Mesenchymal stem cell (in vitro differentiated cells and primary cell): ENCODE results near the gene ZFHX3.

Source experiments
- DNase-seq: peaks from one replicate; pipeline ENCODE4 v3.0.0-alpha.2; 2013
- H2AFZ ChIP-seq: one replicate; pipeline ENCODE4 v1.6.1; 2013; ENCODE audit warnings: low read depth, mild to moderate bottlenecking, control low read depth, inconsistent platforms, low read length, moderate library complexity
- H2AK5ac ChIP-seq: 2 replicates; pipeline ENCODE4 v1.6.1; 2013; ENCODE audit warnings: low read length, moderate library complexity, mild to moderate bottlenecking, inconsistent platforms; ENCODE audit not compliant: severe bottlenecking
- H2BK120ac ChIP-seq: one replicate; pipeline ENCODE4 v1.6.1; 2013; ENCODE audit warnings: low read depth, mild to moderate bottlenecking, inconsistent platforms, low read length, moderate library complexity
- H2BK12ac ChIP-seq, 2 experiments: one replicate each; pipeline ENCODE4 v1.6.1; 2013; ENCODE audit warnings: inconsistent platforms in 2 of 2, low read length in 2 of 2, mild to moderate bottlenecking in 2 of 2, moderate library complexity in 2 of 2, control low read depth in 1 of 2
- H2BK15ac ChIP-seq: one replicate; pipeline ENCODE4 v1.6.1; 2013; ENCODE audit warnings: mild to moderate bottlenecking, low read depth, inconsistent platforms; ENCODE audit not compliant: poor library complexity, severe bottlenecking
- H2BK5ac ChIP-seq: 2 replicates; pipeline ENCODE4 v1.6.1; 2013; ENCODE audit warnings: low read depth, mild to moderate bottlenecking, low read length, control low read depth, inconsistent platforms; ENCODE audit not compliant: poor library complexity, severe bottlenecking
- H3K14ac ChIP-seq, 2 experiments: one replicate each; pipeline ENCODE4 v1.6.1; 2013; ENCODE audit warnings: inconsistent platforms in 2 of 2, low read length in 2 of 2, control low read depth in 1 of 2, mild to moderate bottlenecking in 1 of 2, moderate library complexity in 1 of 2
- H3K18ac ChIP-seq, 2 experiments: one replicate each; pipeline ENCODE4 v1.6.1; 2013; ENCODE audit warnings: inconsistent platforms in 2 of 2, low read length in 2 of 2, control low read depth in 1 of 2, low read depth in 1 of 2, mild to moderate bottlenecking in 1 of 2
- H3K23ac ChIP-seq, 2 experiments: one replicate each; pipeline ENCODE4 v1.6.1; 2013; ENCODE audit warnings: inconsistent platforms in 2 of 2, low read length in 2 of 2, mild to moderate bottlenecking in 2 of 2, moderate library complexity in 2 of 2, control low read depth in 1 of 2
- H3K27ac ChIP-seq: 2 replicates; pipeline ENCODE4 v1.5.1; 2013; ENCODE audit warnings: mild to moderate bottlenecking, moderate library complexity, low read length, control low read depth, inconsistent platforms; ENCODE audit not compliant: poor library complexity, severe bottlenecking
- H3K27me3 ChIP-seq, 2 experiments: 2 replicates each; pipeline versions ENCODE4 v1.6.1 to v1.7.0; 2013; ENCODE audit warnings: low read length in 2 of 2, mild to moderate bottlenecking in 2 of 2, moderate library complexity in 2 of 2, control low read depth in 1 of 2, inconsistent platforms in 1 of 2; ENCODE audit not compliant: control insufficient read depth in 1 of 2, insufficient read depth in 1 of 2
- H3K36me3 ChIP-seq, 2 experiments: 2 replicates each; pipeline versions ENCODE4 v1.6.1 to v1.7.0; 2013; ENCODE audit warnings: low read length in 2 of 2, control low read depth in 1 of 2, inconsistent platforms in 1 of 2, low read depth in 1 of 2, mild to moderate bottlenecking in 1 of 2; ENCODE audit not compliant: insufficient read depth in 2 of 2, control insufficient read depth in 1 of 2
- H3K4ac ChIP-seq, 2 experiments: one replicate each; pipeline ENCODE4 v1.6.1; 2013; ENCODE audit warnings: inconsistent platforms in 2 of 2, low read length in 2 of 2, mild to moderate bottlenecking in 2 of 2, moderate library complexity in 2 of 2, control low read depth in 1 of 2, low read depth in 1 of 2
- H3K4me1 ChIP-seq: 2 replicates; pipeline ENCODE4 v1.6.1; 2013; ENCODE audit warnings: low read depth, low read length, control low read depth; ENCODE audit not compliant: control insufficient read depth, insufficient read depth
- H3K4me2 ChIP-seq: 2 replicates; pipeline ENCODE4 v1.6.1; 2013; ENCODE audit warnings: low read length, mild to moderate bottlenecking, inconsistent platforms; ENCODE audit not compliant: poor library complexity, severe bottlenecking
- H3K4me3 ChIP-seq, 2 experiments: 2 replicates each; pipeline versions ENCODE4 v1.5.1 to v1.7.0; 2013; ENCODE audit warnings: low read length in 2 of 2, mild to moderate bottlenecking in 2 of 2, control low read depth in 1 of 2, low read depth in 1 of 2; ENCODE audit not compliant: insufficient read depth in 1 of 2
- H3K79me1 ChIP-seq: replicated peaks from 2 replicates; pipeline ENCODE4 v1.6.1; 2013; ENCODE audit warnings: mild to moderate bottlenecking, control low read depth, low read length, inconsistent platforms; ENCODE audit not compliant: poor library complexity, severe bottlenecking
- H3K9ac ChIP-seq: 2 replicates; pipeline ENCODE4 v1.7.0; 2013; ENCODE audit warnings: mild to moderate bottlenecking, low read length, moderate library complexity
- H3K9me3 ChIP-seq: 2 replicates; pipeline ENCODE4 v1.7.0; 2013; ENCODE audit warnings: mild to moderate bottlenecking, low read length; ENCODE audit not compliant: control insufficient read depth
- H4K8ac ChIP-seq: one replicate; pipeline ENCODE4 v1.6.1; 2013; ENCODE audit warnings: inconsistent platforms, mild to moderate bottlenecking, low read length, moderate library complexity
- H4K91ac ChIP-seq: one replicate; pipeline ENCODE4 v1.6.1; 2013; ENCODE audit warnings: mild to moderate bottlenecking, low read length, inconsistent platforms
- WGBS: methylation state at CpG from one replicate; pipeline ENCODE4 v1.1.7; 2013; ENCODE audit warnings: mixed read lengths; 5-methylcytosine and 5-hydroxymethylcytosine counted together

ZFHX3 gene

GRCh38 chr16:73071131-73071940 is 23.4 kb upstream of the ZFHX3 start:
- Histone ChIP-seq H2BK5ac (no peak overlapping the region), H3K79me1 (no peaks in the 10 kb centered on the region), H2BK12ac (peak overlapping the region in 1 of 2 experiments; percentile 61), H3K27me3 (peaks cover 0 to 11% of the 10 kb centered on the region in 2 experiments), H3K9me3 (no peaks in the 10 kb centered on the region), H3K4me3 (no peak overlapping the region), H4K8ac (peak overlapping the region; percentile 76), H3K23ac (no peak overlapping the region), H3K36me3 (no peaks in the 10 kb centered on the region), H3K4me2 (peak overlapping the region; percentile 77), H3K4me1 (peaks cover 29% of the 10 kb centered on the region), H2BK15ac (peak overlapping the region; percentile 44), H3K14ac (no peak overlapping the region), H3K18ac (peak overlapping the region; percentile 68 to 75), H2AK5ac (no peak overlapping the region), H2BK120ac (peak overlapping the region; percentile 52), H3K9ac (peak overlapping the region; percentile 70), H3K4ac (peak overlapping the region in 1 of 2 experiments; percentile 24), H2AFZ (no peak overlapping the region), H3K27ac (peak overlapping the region; percentile 27), H4K91ac (peak overlapping the region; percentile 19)
- WGBS = 10% methylated on average over 15 of the region's 17 CpGs
- DNase-seq = peak; percentile 78

GRCh38 chr16:73069581-73070262 is 21.8 kb upstream of the ZFHX3 start:
- no peaks in the 10 kb centered on the region for H3K9me3 ChIP-seq
- no peak overlapping the region for H2BK5ac ChIP-seq
- peaks cover 0 to 27% of the 10 kb centered on the region in 2 experiments for H3K27me3 ChIP-seq
- H3K36me3 ChIP-seq = no peaks in the 10 kb centered on the region
- H4K91ac ChIP-seq = no peak overlapping the region
- no peak overlapping the region for H2AK5ac ChIP-seq
- no peak overlapping the region for H2BK12ac ChIP-seq
- H3K4me1 ChIP-seq = peaks cover 40% of the 10 kb centered on the region
- H2BK15ac ChIP-seq = no peak overlapping the region
- H3K14ac ChIP-seq = no peak overlapping the region
- no peak overlapping the region for H3K4ac ChIP-seq
- H3K4me2 ChIP-seq = no peak overlapping the region
- H3K79me1 ChIP-seq = no peaks in the 10 kb centered on the region
- no peak for DNase-seq
- WGBS = 91% methylated on average over 5 of the region's 5 CpGs
- no peak overlapping the region for H3K23ac ChIP-seq
- peak overlapping the region in 1 of 2 experiments; percentile 72 for H3K4me3 ChIP-seq
- H4K8ac ChIP-seq = no peak overlapping the region
- H2AFZ ChIP-seq = no peak overlapping the region
- no peak overlapping the region for H3K18ac ChIP-seq
- H3K9ac ChIP-seq = peak overlapping the region; percentile 78
- no peak overlapping the region for H3K27ac ChIP-seq
- H2BK120ac ChIP-seq = peak overlapping the region; percentile 77

- WGBS = 66% methylated on average over 11 of the region's 12 CpGs
- H3K4ac ChIP-seq = peak overlapping the region; percentile 86 to 99
- H3K4me3 ChIP-seq = peak overlapping the region in 1 of 2 experiments; percentile 34
- peak overlapping the region; percentile 98 to 99 for H2BK12ac ChIP-seq
- peak; percentile 97 for DNase-seq
- peaks cover 0 to 36% of the 10 kb centered on the region in 2 experiments for H3K27me3 ChIP-seq
- H3K36me3 ChIP-seq = no peaks in the 10 kb centered on the region
- H4K91ac ChIP-seq = peak overlapping the region; percentile 100
- no peaks in the 10 kb centered on the region for H3K79me1 ChIP-seq
- no peaks in the 10 kb centered on the region for H3K9me3 ChIP-seq
- H2BK15ac ChIP-seq = peak overlapping the region; percentile 97
- peaks cover 46% of the 10 kb centered on the region for H3K4me1 ChIP-seq
- peak overlapping the region; percentile 40 for H2AK5ac ChIP-seq
- H3K27ac ChIP-seq = peak overlapping the region; percentile 94
- peak overlapping the region; percentile 86 for H2BK120ac ChIP-seq
- H2BK5ac ChIP-seq = peak overlapping the region; percentile 78
- H3K18ac ChIP-seq = peak overlapping the region; percentile 96 to 98
- peak overlapping the region; percentile 76 for H3K9ac ChIP-seq
- H4K8ac ChIP-seq = peak overlapping the region; percentile 100
- peak overlapping the region in 1 of 2 experiments; percentile 1 for H3K23ac ChIP-seq
- H2AFZ ChIP-seq = peak overlapping the region; percentile 59
- peak overlapping the region in 1 of 2 experiments; percentile 80 for H3K14ac ChIP-seq
- H3K4me2 ChIP-seq = no peak overlapping the region
These were observed 20.8 kb upstream of the ZFHX3 start for GRCh38 chr16:73068541-73069401.
